Uterus (tissue), 2 donors: ENCODE measurements around the gene UNC79.

ENCODE experiments used
- POLR2A ChIP-seq, 2 donors: fragments of 450-650 bp; IDR thresholded peaks; one replicate each; pipeline ENCODE4 v1.6.1; 2016; ENCODE audit warnings: antibody characterized with exemption in 2 of 2, mild to moderate bottlenecking in 1 of 2, moderate library complexity in 1 of 2
- TF ChIP-seq, protein P1 (sequence below), 4 experiments: fragments of 200-600 bp in 2 of 4; fragments of 450-650 bp in 2 of 4; sonication (generic) in 2 of 4; IDR thresholded peaks; one replicate each; pipeline ENCODE4 v1.5.1; 2016 to 2019; ENCODE audit warnings: antibody characterized with exemption in 4 of 4, mild to moderate bottlenecking in 2 of 4, moderate library complexity in 1 of 4

DNA sequence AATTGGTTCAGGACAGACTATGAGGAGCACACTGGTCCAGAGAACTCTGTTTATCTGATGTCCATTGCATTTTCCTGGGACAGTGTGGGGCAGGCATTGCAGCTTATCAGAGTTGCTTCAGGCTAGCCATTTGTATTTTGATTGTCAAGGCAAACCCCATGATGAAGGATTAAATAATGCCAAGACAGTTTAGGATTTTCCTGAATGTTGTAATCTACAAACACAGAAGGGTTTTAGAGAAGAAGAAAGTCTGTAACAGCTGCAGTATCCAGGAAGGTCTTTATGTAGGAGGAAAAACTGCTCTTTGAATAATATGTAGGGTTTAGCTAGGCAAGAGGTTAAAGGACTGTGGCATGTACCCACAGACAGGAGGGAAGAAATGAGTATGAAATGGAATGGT lies 32.2 kb upstream of the UNC79 start:
- TF ChIP-seq, protein P1, sequence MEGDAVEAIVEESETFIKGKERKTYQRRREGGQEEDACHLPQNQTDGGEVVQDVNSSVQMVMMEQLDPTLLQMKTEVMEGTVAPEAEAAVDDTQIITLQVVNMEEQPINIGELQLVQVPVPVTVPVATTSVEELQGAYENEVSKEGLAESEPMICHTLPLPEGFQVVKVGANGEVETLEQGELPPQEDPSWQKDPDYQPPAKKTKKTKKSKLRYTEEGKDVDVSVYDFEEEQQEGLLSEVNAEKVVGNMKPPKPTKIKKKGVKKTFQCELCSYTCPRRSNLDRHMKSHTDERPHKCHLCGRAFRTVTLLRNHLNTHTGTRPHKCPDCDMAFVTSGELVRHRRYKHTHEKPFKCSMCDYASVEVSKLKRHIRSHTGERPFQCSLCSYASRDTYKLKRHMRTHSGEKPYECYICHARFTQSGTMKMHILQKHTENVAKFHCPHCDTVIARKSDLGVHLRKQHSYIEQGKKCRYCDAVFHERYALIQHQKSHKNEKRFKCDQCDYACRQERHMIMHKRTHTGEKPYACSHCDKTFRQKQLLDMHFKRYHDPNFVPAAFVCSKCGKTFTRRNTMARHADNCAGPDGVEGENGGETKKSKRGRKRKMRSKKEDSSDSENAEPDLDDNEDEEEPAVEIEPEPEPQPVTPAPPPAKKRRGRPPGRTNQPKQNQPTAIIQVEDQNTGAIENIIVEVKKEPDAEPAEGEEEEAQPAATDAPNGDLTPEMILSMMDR (IDR thresholded peaks at IDR 0.05): no peak
- no peak for TF ChIP-seq POLR2A (IDR thresholded peaks at IDR 0.05)
